ENCODE measurements around the gene KCNJ6. TPM values are rescaled to one million over a fixed set of nuclear protein-coding genes. Genes with fewer than 3 reads are reported as not detected.

The KCNJ6 gene
- total and polyA plus RNA-seq, 9 of the 15 experiments (the other 6 are each of a cell fraction or from before 2014, with no cell fraction given), result 0.06 to 0.21 (median 0.13) TPM; not detected in 1

- no peaks in the 10 kb centered on the region for H3K9me3 ChIP-seq (replicated peaks; ENCODE audit: control insufficient read depth, insufficient read depth, low read depth, low read length)
- no peak overlapping the region for H3K27ac ChIP-seq (ENCODE audit: extremely low read depth, low read depth, low read length)
- H3K4me1 ChIP-seq (replicated peaks in 1 of 2; ENCODE audit: control insufficient read depth in 2 of 2, insufficient read depth in 2 of 2, low read length in 2 of 2), result no peaks in the 10 kb centered on the region
- intact Hi-C loops (cut with micrococcal nuclease), result no loop called here
- no peak for DNase-seq (ENCODE audit: extremely low read depth in 1 of 4, low spot score in 3 of 4)
- H3K9me1 ChIP-seq (ENCODE audit: control insufficient read depth, insufficient read depth, low read length), result no peaks in the 10 kb centered on the region
- ChIA-PET POLR2A (interaction anchor here (0.6 to 1.2 kb wide), 2 partner anchors 10 to 29 kb away, joined by 3 to 4 read pairs; no protein-coding TSS in a partner anchor), CTCF (ENCODE audit: low intra/inter-chr PET ratio) (no interaction called here)
- H3K36me3 ChIP-seq (ENCODE audit: control insufficient read depth, insufficient read depth, low read length), result no peaks in the 10 kb centered on the region
- 8% methylated on average over 9 of the region's 9 CpGs for WGBS (ENCODE audit: insufficient coverage, low coverage, missing lambda C conversion rate)
- TF ChIP-seq PATZ1 (CRISPR knock-in tag; IDR thresholded peaks at IDR 0.05; ENCODE audit: borderline replicate concordance) (no peak), JUN (IDR thresholded peaks at IDR 0.05; ENCODE audit: borderline replicate concordance, low read depth, low read length) (peak; percentile 65; the same call in 1 of the 2 replicates), JUN (CRISPR knock-in tag; IDR thresholded peaks at IDR 0.05; ENCODE audit: borderline replicate concordance) (no peak), JUND (IDR thresholded peaks at IDR 0.05; ENCODE audit: borderline replicate concordance, low read depth, low read length) (peak; percentile 75; the same call in 1 of the 2 replicates), JUND (tag; IDR thresholded peaks at IDR 0.05; ENCODE audit: borderline replicate concordance, low read depth, low read length) (peak; percentile 73; the same call in 1 of the 3 replicates), ATF3 (IDR thresholded peaks at IDR 0.05) (peak; percentile 93), ATF3 (CRISPR knock-in tag; conservative IDR thresholded peaks at IDR 0.05) (no peak), POLR2G (IDR thresholded peaks at IDR 0.05; ENCODE audit: low read depth, low read length) (no peak), JUNB (CRISPR knock-in tag; conservative IDR thresholded peaks at IDR 0.05) (0 out of 2 replicates have a peak, but pooled peaks have one; percentile 23), ATF7 (IDR thresholded peaks at IDR 0.05) (peak; percentile 93), NFIC (IDR thresholded peaks at IDR 0.05) (no peak)
- no peak overlapping the region for H2AFZ ChIP-seq (ENCODE audit: low read depth, low read length)
- BruUV-seq (replicated peaks), result no TSS peak
- no peak overlapping the region for H3K4me2 ChIP-seq (ENCODE audit: insufficient read depth, low read length)
- no peaks in the 10 kb centered on the region; the same call in 1 of the 2 replicates for H4K20me1 ChIP-seq (replicated peaks; ENCODE audit: control insufficient read depth, insufficient read depth, low read length)
- no peak overlapping the region for H3K4me3 ChIP-seq
- H3K79me2 ChIP-seq (ENCODE audit: control insufficient read depth, insufficient read depth, low read length), result no peaks in the 10 kb centered on the region
- in situ Hi-C loops (cut with MboI), result no loop called here
- no peak overlapping the region for H3K9ac ChIP-seq (ENCODE audit: insufficient read depth in 1 of 2, low read depth in 2 of 2, low read length in 2 of 2)
- no peak for FAIRE-seq
- no peak for ATAC-seq
- H3K27me3 ChIP-seq (ENCODE audit: control insufficient read depth in 2 of 2, insufficient read depth in 2 of 2, low read length in 2 of 2), result peaks cover 6% of the 10 kb centered on the region in 2 experiments; a peak in 3 of 5 replicates
Observed at GRCh38 chr21:37956772-37957171, 40.5 kb upstream of the KCNJ6 start.

Data from K562 (cell line).